CD14-positive monocyte (primary cell): ENCODE results near the gene ABCB8. TPM values are rescaled to one million over a fixed set of nuclear protein-coding genes. Genes with fewer than 3 reads are reported as not detected.

Source experiments
- DNase-seq, 3 donors: peaks; one replicate each; pipeline ENCODE4 v3.0.0-alpha.2; 2011 to 2022
- H2AFZ ChIP-seq: 2 replicates; pipeline ENCODE4 v1.6.0; 2012; ENCODE audit warnings: mild to moderate bottlenecking, low read depth, low read length, inconsistent platforms; ENCODE audit not compliant: insufficient read depth, poor library complexity, severe bottlenecking
- H3K27ac ChIP-seq, 2 donors: 1 replicate in 1 of 2; 2 replicates in 1 of 2; pipeline ENCODE4 v1.5.1; 2012 to 2013; ENCODE audit warnings: low read length in 2 of 2, control low read depth in 1 of 2, inconsistent platforms in 1 of 2, low read depth in 1 of 2, mild to moderate bottlenecking in 1 of 2
- H3K27me3 ChIP-seq, 2 donors: one replicate each; pipeline versions ENCODE4 v1.6.0 to v1.6.1; 2011 to 2013; ENCODE audit warnings: low read length in 2 of 2; ENCODE audit not compliant: control insufficient read depth in 2 of 2, insufficient read depth in 2 of 2
- H3K36me3 ChIP-seq, 2 donors: replicated peaks in 1 of 2; 1 replicate in 1 of 2; 2 replicates in 1 of 2; pipeline versions ENCODE4 v1.5.1 to v1.6.1; 2012 to 2013; ENCODE audit warnings: low read length in 2 of 2, control low read depth in 1 of 2, inconsistent platforms in 1 of 2, mild to moderate bottlenecking in 1 of 2; ENCODE audit not compliant: insufficient read depth in 2 of 2, control insufficient read depth in 1 of 2
- H3K4me1 ChIP-seq, 2 donors: 1 replicate in 1 of 2; 2 replicates in 1 of 2; pipeline versions ENCODE4 v1.5.1 to v1.6.1; 2012 to 2013; ENCODE audit warnings: low read length in 2 of 2, control low read depth in 1 of 2, inconsistent platforms in 1 of 2, mild to moderate bottlenecking in 1 of 2, moderate library complexity in 1 of 2; ENCODE audit not compliant: insufficient read depth in 2 of 2, control insufficient read depth in 1 of 2
- H3K4me2 ChIP-seq: replicated peaks from 2 replicates; pipeline ENCODE3; 2012; ENCODE audit warnings: low read length, moderate library complexity, mild to moderate bottlenecking; ENCODE audit not compliant: poor library complexity, severe bottlenecking; ENCODE audit errors: extremely low read depth
- H3K4me3 ChIP-seq, 3 experiments: fragments of 200-600 bp in 1 of 3; sonication (generic) in 1 of 3; replicated peaks in 1 of 3; 1 replicate in 2 of 3; 2 replicates in 1 of 3; pipeline ENCODE4 v1.5.1; 2011 to 2013; ENCODE audit warnings: low read length in 3 of 3, mild to moderate bottlenecking in 3 of 3, control low read depth in 2 of 3, low read depth in 2 of 3, inconsistent platforms in 1 of 3, moderate library complexity in 1 of 3
- H3K79me2 ChIP-seq: 2 replicates; pipeline ENCODE4 v1.6.0; 2012; ENCODE audit warnings: mild to moderate bottlenecking, control low read depth, inconsistent platforms, low read length, moderate library complexity; ENCODE audit not compliant: insufficient read depth
- H3K9ac ChIP-seq: 2 replicates; pipeline ENCODE4 v1.6.0; 2017; ENCODE audit warnings: low read length, mild to moderate bottlenecking; ENCODE audit not compliant: insufficient read depth, poor library complexity, severe bottlenecking
- H3K9me3 ChIP-seq, 2 donors: replicated peaks in 1 of 2; 1 replicate in 1 of 2; 2 replicates in 1 of 2; pipeline versions ENCODE4 v1.5.1 to v1.6.1; 2012 to 2013; ENCODE audit warnings: low read length in 2 of 2, control low read depth in 1 of 2; ENCODE audit not compliant: control insufficient read depth in 1 of 2, insufficient read depth in 1 of 2
- H4K20me1 ChIP-seq: 2 replicates; pipeline ENCODE4 v1.6.0; 2012; ENCODE audit warnings: mild to moderate bottlenecking, low read length, control low read depth, moderate library complexity; ENCODE audit not compliant: insufficient read depth
- H3K27ac Mint-ChIP-seq, 7 donors: one replicate each; pipeline ENCODE4 v1.8.0; 2020; ENCODE audit warnings: mild to moderate bottlenecking in 7 of 7, mixed read lengths in 7 of 7, moderate library complexity in 6 of 7, inconsistent platforms in 2 of 7
- H3K27me3 Mint-ChIP-seq, 3 donors: one replicate each; pipeline ENCODE4 v1.8.0; 2021 to 2022; ENCODE audit warnings: low read depth in 3 of 3, mild to moderate bottlenecking in 3 of 3, mixed read lengths in 3 of 3, moderate library complexity in 3 of 3, inconsistent platforms in 1 of 3
- H3K36me3 Mint-ChIP-seq, 2 donors: one replicate each; pipeline ENCODE4 v1.8.0; 2020; ENCODE audit warnings: mixed read lengths in 2 of 2, inconsistent platforms in 1 of 2, mild to moderate bottlenecking in 1 of 2
- H3K4me1 Mint-ChIP-seq: one replicate; pipeline ENCODE4 v1.8.0; 2020; ENCODE audit warnings: mild to moderate bottlenecking, mixed read lengths
- H3K4me3 Mint-ChIP-seq, 2 donors: one replicate each; pipeline ENCODE4 v1.8.0; 2020; ENCODE audit warnings: mild to moderate bottlenecking in 2 of 2, mixed read lengths in 2 of 2, moderate library complexity in 1 of 2
- H3K9me3 Mint-ChIP-seq, 7 donors: one replicate each; pipeline ENCODE4 v1.8.0; 2020 to 2022; ENCODE audit warnings: mixed read lengths in 7 of 7, mild to moderate bottlenecking in 6 of 7, moderate library complexity in 6 of 7, inconsistent platforms in 2 of 7
- CTCF ChIP-seq: fragments of 200-600 bp; IDR thresholded peaks from one replicate; pipeline ENCODE4 v1.8.0; 2022; ENCODE audit warnings: antibody characterized with exemption, mild to moderate bottlenecking
- WGBS: methylation state at CpG from one replicate; pipeline ENCODE4 v1.1.5; 2013; ENCODE audit warnings: missing lambda C conversion rate; ENCODE audit not compliant: insufficient coverage; 5-methylcytosine and 5-hydroxymethylcytosine counted together
- intact Hi-C, 2 donors: fragments of 100-400 bp; cut with micrococcal nuclease; formaldehyde crosslinking; loops; one replicate each; pipeline versions ENCODE4 v1.15.0 to v1.15.1; 2023
- polyA plus RNA-seq, 3 donors: library from polyadenylated mRNA; depleted of rRNA in 1 of 3; unstranded in 2 of 3; stranded (reverse) in 1 of 3; fragments of 300-500 nt in 2 of 3; fragments of >200 nt in 1 of 3; fragmentation: Illumina TruSeq in 2 of 3; gene quantifications; 1 replicate in 2 of 3; 2 replicates in 1 of 3; pipeline ENCODE4 v1.2.3, GENCODE V29; 2012 to 2021

The ABCB8 gene
- polyA plus RNA-seq, 3 donors: 9.3 to 19.9 (median 9.5) TPM

- no peak overlapping the region for H3K4me2 ChIP-seq
- Mint-ChIP-seq H3K27me3 (peaks cover 7 to 17% (median 11%) of the 10 kb centered on the region in 3 donors), H3K36me3 (peaks cover 10 to 27% of the 10 kb centered on the region in 2 donors), H3K9me3 (peaks cover 0 to 5% (median 0%) of the 10 kb centered on the region in 7 donors), H3K4me1 (no peaks in the 10 kb centered on the region), H3K4me3 (no peak overlapping the region), H3K27ac (no peak overlapping the region)
- no peaks in the 10 kb centered on the region for H3K9me3 ChIP-seq
- peaks cover 0 to 11% of the 10 kb centered on the region in 2 donors for H3K27me3 ChIP-seq
- no peak for TF ChIP-seq CTCF
- intact Hi-C loops: no loop called here
- no peak overlapping the region for H2AFZ ChIP-seq
- no peak for DNase-seq
- no peak overlapping the region for H3K27ac ChIP-seq
- no peak overlapping the region for H3K9ac ChIP-seq
- 90% methylated on average over 5 of the region's 9 CpGs for WGBS
- no peaks in the 10 kb centered on the region for H3K79me2 ChIP-seq
- peaks cover 0 to 2% of the 10 kb centered on the region in 2 donors for H3K36me3 ChIP-seq
- H4K20me1 ChIP-seq: no peaks in the 10 kb centered on the region
- peaks cover 0 to 4% of the 10 kb centered on the region in 2 donors for H3K4me1 ChIP-seq
- H3K4me3 ChIP-seq: no peak overlapping the region
These were observed 17.7 kb downstream of the ABCB8 start for GRCh38 chr7:151045967-151046366.

GRCh38 chr7:151046603-151047573, 18.6 kb downstream of the ABCB8 start:
- Mint-ChIP-seq H3K4me1 (no peaks in the 10 kb centered on the region), H3K27ac (peak overlapping the region in 1 of 7 donors; percentile 35), H3K36me3 (peaks cover 7 to 27% of the 10 kb centered on the region in 2 donors), H3K9me3 (peaks cover 0 to 5% (median 0%) of the 10 kb centered on the region in 7 donors), H3K4me3 (no peak overlapping the region), H3K27me3 (peaks cover 7 to 23% (median 14%) of the 10 kb centered on the region in 3 donors)
- intact Hi-C loops: no loop called here
- Histone ChIP-seq H3K36me3 (peaks cover 0 to under 1% of the 10 kb centered on the region in 2 donors), H3K4me1 (peaks cover 0 to 7% of the 10 kb centered on the region in 2 donors), H2AFZ (no peak overlapping the region), H3K27me3 (peaks cover 0 to 11% of the 10 kb centered on the region in 2 donors), H3K4me3 (no peak overlapping the region), H3K9me3 (no peaks in the 10 kb centered on the region), H3K4me2 (no peak overlapping the region), H3K9ac (no peak overlapping the region), H3K27ac (no peak overlapping the region), H3K79me2 (no peaks in the 10 kb centered on the region), H4K20me1 (no peaks in the 10 kb centered on the region)
- DNase-seq: no peak
- 31% methylated on average over 9 of the region's 14 CpGs for WGBS
- TF ChIP-seq CTCF: no peak
